HK-2 (cell line): Measurements from ENCODE around the gene ZNF480.
"Not testable (repeated sequence)": the region's sequence is repeated elsewhere in the genome, so short reads cannot be mapped to it uniquely, and the experiment has no call there.

Experiments
- DNase-seq: peaks from one replicate; pipeline ENCODE4 v3.0.0-alpha.2; 2018; ENCODE audit not compliant: unreplicated experiment

Gene ZNF480

DNA sequence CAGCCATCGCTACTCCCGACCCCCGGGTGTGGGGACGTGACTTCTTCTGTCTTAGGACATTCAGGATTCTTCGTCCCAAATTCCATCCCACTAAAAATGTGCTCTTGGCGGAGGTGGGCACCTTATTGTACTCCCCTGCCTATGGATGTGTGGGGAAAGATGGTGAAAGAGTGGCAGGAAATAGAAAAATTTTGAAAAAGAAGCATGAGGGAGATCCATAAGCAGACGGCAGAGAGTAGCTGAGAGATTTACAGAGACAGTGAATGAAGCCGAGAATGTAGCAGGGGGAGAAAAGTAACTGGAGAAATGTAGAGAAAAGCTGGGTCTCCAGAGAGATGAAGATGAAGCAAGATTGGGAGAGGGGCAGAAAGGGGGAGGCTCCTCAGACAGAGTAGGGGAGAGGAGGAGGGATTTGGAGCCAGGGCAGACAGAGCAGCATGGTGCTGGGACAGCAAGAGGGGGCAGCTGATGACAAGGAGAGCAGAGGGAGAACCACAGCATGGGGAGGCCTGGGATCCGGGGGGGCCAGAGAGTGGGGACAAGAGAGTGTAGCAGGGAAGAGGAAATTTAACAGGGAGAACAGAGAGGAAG, 39.9 kb downstream of the ZNF480 start:
- DNase-seq: peak; percentile 11

DNA sequence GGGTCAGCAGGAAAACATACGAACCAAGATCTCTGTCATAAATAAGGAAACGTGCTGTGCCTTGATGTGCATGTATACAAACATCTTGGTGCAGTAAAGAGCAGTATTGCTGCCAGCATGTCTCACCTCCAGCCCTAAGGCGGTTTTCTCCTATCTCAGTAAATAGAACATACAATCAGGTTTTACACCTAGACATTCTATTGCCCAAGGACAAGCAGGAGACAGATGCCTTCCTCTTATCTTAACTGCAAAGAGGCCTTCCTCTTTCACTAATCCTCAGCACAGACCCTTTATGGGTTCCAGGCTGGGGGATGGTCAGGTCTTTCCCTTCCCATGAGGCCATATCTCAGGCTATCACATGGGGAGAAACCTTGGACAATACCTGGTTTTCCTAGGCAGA, 42.1 kb downstream of the ZNF480 start:
- not testable (repeated sequence) for DNase-seq

DNA sequence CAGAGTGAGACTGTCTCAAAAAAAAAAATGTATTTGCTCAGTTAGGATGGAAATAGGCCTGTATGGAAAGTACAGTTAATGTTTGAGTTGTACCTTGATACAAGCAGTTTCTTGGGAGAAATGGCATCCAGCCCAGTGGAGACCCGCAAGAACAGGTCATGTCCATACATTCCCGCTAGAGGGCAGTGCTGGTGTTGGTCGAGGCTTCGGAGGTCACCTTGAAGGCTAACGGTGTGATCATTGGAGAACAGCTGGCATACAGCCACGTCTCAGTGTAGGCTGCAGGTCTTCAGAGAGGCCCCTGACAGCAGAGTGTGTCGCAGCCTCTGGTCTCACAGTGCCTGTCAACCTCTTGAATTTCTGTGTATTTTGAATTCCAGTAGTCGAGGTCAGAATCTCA, 46.6 kb downstream of the ZNF480 start:
- DNase-seq: no peak

GRCh38 chr19:52345162-52345561, 48.2 kb downstream of the ZNF480 start:
- no peak for DNase-seq

DNA sequence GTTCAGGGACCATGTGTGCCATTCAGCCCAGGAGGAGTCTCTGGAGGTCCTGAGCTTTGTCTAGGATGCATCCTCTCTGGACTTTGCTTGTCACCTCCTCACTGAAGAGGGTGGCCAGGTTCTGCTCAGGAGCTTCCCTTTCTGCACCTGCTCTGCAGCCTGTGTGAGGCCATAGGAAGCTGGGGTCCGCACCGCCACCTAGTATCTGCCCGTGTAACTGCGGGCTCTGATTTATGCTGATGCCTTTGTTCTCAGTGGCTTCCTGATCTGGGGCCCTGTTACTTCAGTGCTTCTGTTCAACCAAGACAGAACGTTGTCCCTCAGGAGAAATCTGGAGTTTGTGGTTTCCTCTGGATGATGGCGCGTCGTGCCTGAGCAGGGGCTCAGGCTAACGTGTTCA, 54.5 kb downstream of the ZNF480 start:
- no peak for DNase-seq

DNA sequence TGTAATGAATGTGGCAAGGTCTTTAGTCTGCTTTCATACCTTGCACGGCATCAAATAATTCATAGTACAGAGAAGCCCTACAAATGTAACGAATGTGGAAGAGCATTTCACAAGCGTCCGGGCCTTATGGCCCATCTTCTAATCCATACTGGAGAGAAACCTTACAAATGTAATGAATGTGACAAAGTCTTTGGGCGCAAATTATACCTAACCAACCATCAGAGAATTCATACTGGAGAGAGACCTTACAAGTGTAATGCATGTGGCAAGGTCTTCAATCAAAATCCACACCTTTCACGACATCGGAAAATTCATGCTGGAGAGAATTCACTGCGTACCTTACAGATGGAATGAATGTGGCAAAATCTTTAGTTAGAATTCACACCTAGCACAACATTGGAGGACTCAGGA, 69.5 kb downstream of the ZNF480 start:
- no peak for DNase-seq

DNA sequence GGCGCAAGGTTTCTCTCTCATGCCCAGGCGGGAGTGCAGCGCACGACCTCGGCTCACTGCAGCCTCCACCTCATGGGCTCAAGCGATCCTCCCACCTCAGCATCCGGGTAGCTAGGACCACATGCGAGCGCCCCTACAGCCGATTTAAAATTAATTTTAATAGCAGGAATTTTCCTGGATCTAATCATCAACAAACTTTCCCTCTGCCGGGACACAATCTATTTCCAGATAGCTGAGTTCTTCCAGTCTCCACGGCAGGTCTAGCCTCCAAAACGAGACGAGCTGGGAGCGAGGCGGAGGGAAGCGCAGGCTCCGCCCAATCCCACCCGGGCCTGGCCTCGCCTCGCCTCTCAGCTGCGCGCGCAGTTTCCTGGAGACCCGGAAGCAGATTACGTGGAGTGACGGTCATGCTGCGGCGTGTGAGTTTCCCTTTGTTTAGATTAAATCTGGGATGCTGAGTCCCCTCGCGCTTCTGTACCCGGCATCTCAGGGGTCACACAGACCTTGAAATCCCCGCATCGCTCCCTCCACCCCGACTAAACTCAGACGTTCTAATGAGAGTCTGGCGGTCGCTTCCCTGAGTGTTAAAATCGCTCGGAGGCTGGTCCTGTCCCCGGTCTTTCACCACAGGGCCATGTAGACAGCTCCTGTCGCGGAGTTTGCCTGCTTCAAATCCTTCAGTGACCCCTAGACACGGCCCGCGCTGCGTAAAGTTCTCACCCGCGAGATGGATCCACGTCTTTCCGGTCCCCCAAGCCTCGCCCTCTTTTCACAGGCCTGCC, 72.8 kb downstream of the ZNF480 start, which contains the start of gene ZNF880:
Gene ZNF880 (plus strand): TSS at position 365 of the 782 bp plus-strand sequence. CDS start 43 bp downstream, at position 408.
- peak; percentile 92 for DNase-seq

- DNase-seq: no peak
These were observed 73.4 kb downstream of the ZNF480 start for GRCh38 chr19:52370341-52370710.
